AG04450 (cell line): ENCODE data around the gene EIF1B. TPM values are rescaled to one million over a fixed set of nuclear protein-coding genes. Genes with fewer than 3 reads are reported as not detected.
"Not testable (repeated sequence)": the region's sequence is repeated elsewhere in the genome, so short reads cannot be mapped to it uniquely, and the experiment has no call there.

Experiments used
- CTCF ChIA-PET: fragments of 300-600, 350-600 bp; formaldehyde crosslinking; extraction: SDS; loops from one replicate; lab custom pipeline; 2022; ENCODE audit warnings: antibody characterized with exemption, inconsistent platforms; lab: Charles Lee
- POLR2A ChIA-PET: fragments of 350-600 bp; formaldehyde crosslinking; extraction: SDS; loops from one replicate; lab custom pipeline; 2021; ENCODE audit warnings: antibody characterized with exemption, inconsistent platforms; lab: Yijun Ruan, JAX
- DNase-seq: peaks from one replicate; pipeline ENCODE4 v3.0.0-alpha.2; 2011; ENCODE audit warnings: low read depth, low spot score
- H3K27ac ChIP-seq: one replicate; pipeline ENCODE4 v1.5.1; 2012; ENCODE audit warnings: low read depth, low read length, control low read depth
- H3K27me3 ChIP-seq: one replicate; pipeline ENCODE4 v1.6.0; 2012; ENCODE audit warnings: low read length; ENCODE audit not compliant: control insufficient read depth, insufficient read depth
- H3K4me3 ChIP-seq: 2 replicates; pipeline ENCODE4 v1.5.1; 2011; ENCODE audit warnings: mild to moderate bottlenecking, low read depth, low read length, control low read depth
- H3K9me3 ChIP-seq: 2 replicates; pipeline ENCODE4 v1.5.1; 2012; ENCODE audit warnings: low read length; ENCODE audit not compliant: control insufficient read depth, insufficient read depth
- CTCF ChIP-seq: IDR thresholded peaks from 2 replicates; pipeline ENCODE4 v1.5.1; 2011; ENCODE audit warnings: low read depth, low read length, control low read depth, inconsistent platforms
- polyA plus RNA-seq: library from polyadenylated mRNA; depleted of rRNA; stranded (reverse); fragments of >200 nt; gene quantifications from 2 replicates; pipeline ENCODE4 v1.2.3, GENCODE V29; 2011

EIF1B gene
- polyA plus RNA-seq, 1 experiment, result 46.7 TPM

- Histone ChIP-seq H3K27me3 (no peaks in the 10 kb centered on the region), H3K4me3 (no peak overlapping the region), H3K9me3 (no peaks in the 10 kb centered on the region), H3K27ac (no peak overlapping the region)
- DNase-seq, result no peak
- ChIA-PET POLR2A (no interaction called here), CTCF (no interaction called here)
- no peak for TF ChIP-seq CTCF
Observed at GRCh38 chr3:40267937-40268724, 41.4 kb upstream of the EIF1B start.

GRCh38 chr3:40268802-40269524 is 40.5 kb upstream of the EIF1B start:
- CTCF ChIA-PET, result interaction anchor here (0.7 kb wide), 1 partner anchor 77 kb away, joined by 6 read pairs; no protein-coding TSS in a partner anchor

GRCh38 chr3:40278791-40279190 is 30.7 kb upstream of the EIF1B start:
- POLR2A ChIA-PET, result no interaction called here
- H3K9me3 ChIP-seq, result no peaks in the 10 kb centered on the region
- no peak overlapping the region for H3K27ac ChIP-seq
- TF ChIP-seq CTCF, result no peak
- no peak for DNase-seq
- no peaks in the 10 kb centered on the region for H3K27me3 ChIP-seq
- H3K4me3 ChIP-seq, result no peak overlapping the region
- CTCF ChIA-PET, result no interaction called here

More at GRCh38 chr3:40268802-40269524, 40.5 kb upstream of the EIF1B start:
- no peak overlapping the region for H3K4me3 ChIP-seq
- H3K27me3 ChIP-seq, result no peaks in the 10 kb centered on the region
- no peak for TF ChIP-seq CTCF
- no peak for DNase-seq
- no peaks in the 10 kb centered on the region for H3K9me3 ChIP-seq
- H3K27ac ChIP-seq, result no peak overlapping the region
- POLR2A ChIA-PET, result no interaction called here

GRCh38 chr3:40281995-40282394 is 27.5 kb upstream of the EIF1B start:
- TF ChIP-seq CTCF, result no peak
- ChIA-PET CTCF (interaction anchor here (1.0 to 1.6 kb wide), 2 partner anchors 27 to 36 kb away, joined by 3 read pairs; no protein-coding TSS in a partner anchor), POLR2A (no interaction called here)
- Histone ChIP-seq H3K27me3 (no peaks in the 10 kb centered on the region), H3K9me3 (no peaks in the 10 kb centered on the region), H3K4me3 (no peak overlapping the region), H3K27ac (no peak overlapping the region)
- no peak for DNase-seq

GRCh38 chr3:40283057-40283456 is 26.4 kb upstream of the EIF1B start:
- H3K27ac ChIP-seq, H3K27me3 ChIP-seq, POLR2A ChIA-PET, DNase-seq, H3K4me3 ChIP-seq, H3K9me3 ChIP-seq: not testable (repeated sequence)
- CTCF ChIA-PET, result interaction anchor here (1.6 kb wide), 1 partner anchor 26 kb away, joined by 3 read pairs; no protein-coding TSS in a partner anchor
